ENCODE measurements around the gene LIX1.

The LIX1 gene

GRCh38 chr5:97172227-97172626, 29.8 kb upstream of the LIX1 start:
- Histone ChIP-seq H3K9ac (ENCODE audit: low read length) (no peak overlapping the region), H3K4me2 (ENCODE audit: low read length) (no peak overlapping the region), H4K8ac (ENCODE audit: low read depth, low read length) (no peak overlapping the region), H3K4me3 (ENCODE audit: low read depth, low read length) (no peak overlapping the region), H3K27ac (ENCODE audit: low read depth, low read length) (no peak overlapping the region), H3K9me3 (ENCODE audit: insufficient read depth, low read depth, low read length) (no peaks in the 10 kb centered on the region), H3K27me3 (ENCODE audit: insufficient read depth, low read length) (no peaks in the 10 kb centered on the region), H2BK120ac (ENCODE audit: insufficient read depth, low read length, poor library complexity) (no peak overlapping the region), H3K79me2 (ENCODE audit: control insufficient read depth, insufficient read depth, low read length, poor library complexity) (no peaks in the 10 kb centered on the region), H3K36me3 (ENCODE audit: control insufficient read depth in 1 of 2, insufficient read depth in 2 of 2, low read length in 2 of 2) (peaks cover 9 to 14% of the 10 kb centered on the region in 2 experiments), H3K23ac (ENCODE audit: low read length) (no peak overlapping the region), H2AFZ (ENCODE audit: insufficient read depth, low read length, poor library complexity) (no peak overlapping the region), H4K91ac (ENCODE audit: low read depth, low read length) (no peak overlapping the region), H3K4ac (ENCODE audit: low read depth, low read length) (no peak overlapping the region), H3K14ac (ENCODE audit: low read length) (no peak overlapping the region), H2BK5ac (ENCODE audit: low read depth, low read length, poor library complexity) (no peak overlapping the region), H3K79me1 (ENCODE audit: low read length) (no peaks in the 10 kb centered on the region), H2AK5ac (ENCODE audit: low read length) (no peak overlapping the region), H3K4me1 (ENCODE audit: control insufficient read depth in 1 of 2, insufficient read depth in 2 of 2, low read length in 2 of 2) (no peaks in the 10 kb centered on the region), H4K12ac (ENCODE audit: low read depth, low read length) (no peak overlapping the region), H3K18ac (ENCODE audit: low read length) (no peak overlapping the region), H2BK12ac (ENCODE audit: low read length) (no peak overlapping the region)
- peak in 1 of 2 donors; percentile 38 for DNase-seq

DNA sequence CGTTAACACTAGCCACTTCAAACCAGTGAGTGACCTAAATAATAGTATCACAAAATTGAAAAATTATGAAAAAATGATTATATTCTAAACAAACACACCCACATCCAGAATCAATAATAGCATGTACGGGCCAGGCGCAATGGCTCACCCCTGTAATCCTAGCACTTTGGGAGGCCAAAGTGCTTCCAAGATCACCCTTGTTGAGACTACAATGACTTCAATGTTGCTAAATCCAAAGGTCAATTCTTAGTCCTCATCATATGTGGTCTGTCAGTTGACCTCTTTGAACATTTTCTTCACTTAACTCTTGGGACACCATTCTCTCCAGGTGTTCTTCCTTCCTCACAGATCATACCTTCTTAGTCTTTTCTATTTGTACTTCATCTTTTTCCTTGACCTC, 29.3 kb upstream of the LIX1 start:
- H3K9ac ChIP-seq (ENCODE audit: low read length): no peak overlapping the region
- no peak overlapping the region for H3K4me2 ChIP-seq (ENCODE audit: low read length)
- no peak overlapping the region for H4K8ac ChIP-seq (ENCODE audit: low read depth, low read length)
- H3K27me3 ChIP-seq (ENCODE audit: insufficient read depth, low read length): no peaks in the 10 kb centered on the region
- no peaks in the 10 kb centered on the region for H3K9me3 ChIP-seq (ENCODE audit: insufficient read depth, low read depth, low read length)
- H4K91ac ChIP-seq (ENCODE audit: low read depth, low read length): no peak overlapping the region
- no peak overlapping the region for H2BK120ac ChIP-seq (ENCODE audit: insufficient read depth, low read length, poor library complexity)
- no peak overlapping the region for H3K14ac ChIP-seq (ENCODE audit: low read length)
- no peak overlapping the region for H2AK5ac ChIP-seq (ENCODE audit: low read length)
- H3K4me3 ChIP-seq (ENCODE audit: low read depth, low read length): no peak overlapping the region
- H3K79me2 ChIP-seq (ENCODE audit: control insufficient read depth, insufficient read depth, low read length, poor library complexity): no peaks in the 10 kb centered on the region
- H3K79me1 ChIP-seq (ENCODE audit: low read length): no peaks in the 10 kb centered on the region
- no peak overlapping the region for H2BK5ac ChIP-seq (ENCODE audit: low read depth, low read length, poor library complexity)
- peaks cover 9 to 16% of the 10 kb centered on the region in 2 experiments for H3K36me3 ChIP-seq (ENCODE audit: control insufficient read depth in 1 of 2, insufficient read depth in 2 of 2, low read length in 2 of 2)
- no peak overlapping the region for H4K12ac ChIP-seq (ENCODE audit: low read depth, low read length)
- no peak overlapping the region for H2BK12ac ChIP-seq (ENCODE audit: low read length)
- no peak overlapping the region for H3K4ac ChIP-seq (ENCODE audit: low read depth, low read length)
- no peak for DNase-seq
- no peak overlapping the region for H3K23ac ChIP-seq (ENCODE audit: low read length)
- H3K4me1 ChIP-seq (ENCODE audit: control insufficient read depth in 1 of 2, insufficient read depth in 2 of 2, low read length in 2 of 2): no peaks in the 10 kb centered on the region
- no peak overlapping the region for H3K18ac ChIP-seq (ENCODE audit: low read length)
- H2AFZ ChIP-seq (ENCODE audit: insufficient read depth, low read length, poor library complexity): no peak overlapping the region
- WGBS (ENCODE audit: extremely low coverage, insufficient coverage, insufficient read length): no CpG with 5 or more reads among the region's 3 CpGs
- no peak overlapping the region for H3K27ac ChIP-seq (ENCODE audit: low read depth, low read length)

GRCh38 chr5:97167435-97167834, 25.0 kb upstream of the LIX1 start:
- H3K9me3 ChIP-seq (ENCODE audit: insufficient read depth, low read depth, low read length): no peaks in the 10 kb centered on the region
- H2BK5ac ChIP-seq (ENCODE audit: low read depth, low read length, poor library complexity): no peak overlapping the region
- H2AFZ ChIP-seq (ENCODE audit: insufficient read depth, low read length, poor library complexity): no peak overlapping the region
- H3K14ac ChIP-seq (ENCODE audit: low read length): no peak overlapping the region
- H3K79me1 ChIP-seq (ENCODE audit: low read length): no peaks in the 10 kb centered on the region
- no peak overlapping the region for H3K4me3 ChIP-seq (ENCODE audit: low read depth, low read length)
- WGBS (ENCODE audit: extremely low coverage, insufficient coverage, insufficient read length): no CpG with 5 or more reads among the region's 6 CpGs
- no peak overlapping the region for H3K27ac ChIP-seq (ENCODE audit: low read depth, low read length)
- H3K4me2 ChIP-seq (ENCODE audit: low read length): no peak overlapping the region
- no peaks in the 10 kb centered on the region for H3K27me3 ChIP-seq (ENCODE audit: insufficient read depth, low read length)
- H4K8ac ChIP-seq (ENCODE audit: low read depth, low read length): no peak overlapping the region
- H2AK5ac ChIP-seq (ENCODE audit: low read length): no peak overlapping the region
- H3K4me1 ChIP-seq (ENCODE audit: control insufficient read depth in 1 of 2, insufficient read depth in 2 of 2, low read length in 2 of 2): no peaks in the 10 kb centered on the region
- no peak overlapping the region for H3K9ac ChIP-seq (ENCODE audit: low read length)
- H3K23ac ChIP-seq (ENCODE audit: low read length): no peak overlapping the region
- H3K36me3 ChIP-seq (ENCODE audit: control insufficient read depth in 1 of 2, insufficient read depth in 2 of 2, low read length in 2 of 2): peaks cover 10 to 14% of the 10 kb centered on the region in 2 experiments
- no peak overlapping the region for H2BK12ac ChIP-seq (ENCODE audit: low read length)
- H2BK120ac ChIP-seq (ENCODE audit: insufficient read depth, low read length, poor library complexity): no peak overlapping the region
- H4K91ac ChIP-seq (ENCODE audit: low read depth, low read length): no peak overlapping the region
- no peak overlapping the region for H3K18ac ChIP-seq (ENCODE audit: low read length)
- no peak overlapping the region for H3K4ac ChIP-seq (ENCODE audit: low read depth, low read length)
- H4K12ac ChIP-seq (ENCODE audit: low read depth, low read length): no peak overlapping the region
- no peaks in the 10 kb centered on the region for H3K79me2 ChIP-seq (ENCODE audit: control insufficient read depth, insufficient read depth, low read length, poor library complexity)
- no peak for DNase-seq

- no peak overlapping the region for H3K4me2 ChIP-seq (ENCODE audit: low read length)
Observed at GRCh38 chr5:97165726-97166125, 23.3 kb upstream of the LIX1 start.

More at GRCh38 chr5:97165726-97166125, 23.3 kb upstream of the LIX1 start:
- Histone ChIP-seq H3K14ac (ENCODE audit: low read length) (no peak overlapping the region), H3K36me3 (ENCODE audit: control insufficient read depth in 1 of 2, insufficient read depth in 2 of 2, low read length in 2 of 2) (peaks cover 7 to 11% of the 10 kb centered on the region in 2 experiments), H2AFZ (ENCODE audit: insufficient read depth, low read length, poor library complexity) (no peak overlapping the region), H3K27ac (ENCODE audit: low read depth, low read length) (no peak overlapping the region), H2BK5ac (ENCODE audit: low read depth, low read length, poor library complexity) (no peak overlapping the region), H3K4me1 (ENCODE audit: control insufficient read depth in 1 of 2, insufficient read depth in 2 of 2, low read length in 2 of 2) (no peaks in the 10 kb centered on the region), H4K12ac (ENCODE audit: low read depth, low read length) (no peak overlapping the region), H3K9ac (ENCODE audit: low read length) (no peak overlapping the region), H2BK12ac (ENCODE audit: low read length) (no peak overlapping the region), H3K27me3 (ENCODE audit: insufficient read depth, low read length) (no peaks in the 10 kb centered on the region), H3K79me2 (ENCODE audit: control insufficient read depth, insufficient read depth, low read length, poor library complexity) (no peaks in the 10 kb centered on the region), H3K9me3 (ENCODE audit: insufficient read depth, low read depth, low read length) (no peaks in the 10 kb centered on the region), H2BK120ac (ENCODE audit: insufficient read depth, low read length, poor library complexity) (no peak overlapping the region), H3K79me1 (ENCODE audit: low read length) (no peaks in the 10 kb centered on the region), H2AK5ac (ENCODE audit: low read length) (no peak overlapping the region), H3K4ac (ENCODE audit: low read depth, low read length) (no peak overlapping the region), H4K91ac (ENCODE audit: low read depth, low read length) (no peak overlapping the region), H4K8ac (ENCODE audit: low read depth, low read length) (no peak overlapping the region), H3K23ac (ENCODE audit: low read length) (no peak overlapping the region), H3K4me3 (ENCODE audit: low read depth, low read length) (no peak overlapping the region), H3K18ac (ENCODE audit: low read length) (no peak overlapping the region)
- no CpG with 5 or more reads among the region's 1 CpG for WGBS (ENCODE audit: extremely low coverage, insufficient coverage, insufficient read length)
- DNase-seq: no peak

Data from trophoblast cell (in vitro differentiated cells and primary cell).